SK-N-MC (cell line): ENCODE data around the gene IP6K1.

Source experiments
- EZH2 ChIP-seq: fragments of 200-600 bp; sonication (generic); IDR thresholded peaks from one replicate; pipeline ENCODE4 v1.6.1; 2017; ENCODE audit warnings: antibody characterized with exemption
- FOXP2 ChIP-seq: optimal IDR thresholded peaks from 2 replicates; pipeline ENCODE3; 2011; ENCODE audit warnings: mild to moderate bottlenecking, moderate library complexity; ENCODE audit not compliant: insufficient read depth; ENCODE audit errors: extremely low read length, control extremely low read depth
- POLR2AphosphoS5 ChIP-seq: IDR thresholded peaks from 2 replicates; pipeline ENCODE4 v1.6.1; 2012; ENCODE audit warnings: mild to moderate bottlenecking, low read depth, low read length, borderline replicate concordance

- TF ChIP-seq EZH2 (no peak), POLR2AphosphoS5 (no peak), FOXP2 (no peak)
Observed at GRCh38 chr3:49706456-49707112, 79.8 kb downstream of the IP6K1 start.
